ENCODE measurements around the gene PHKG1. TPM values are rescaled to one million over a fixed set of nuclear protein-coding genes. Genes with fewer than 3 reads are reported as not detected.

PHKG1 gene
- total and polyA plus RNA-seq, 11 donors = 2.4 to 150 (median 19.7) TPM

DNA sequence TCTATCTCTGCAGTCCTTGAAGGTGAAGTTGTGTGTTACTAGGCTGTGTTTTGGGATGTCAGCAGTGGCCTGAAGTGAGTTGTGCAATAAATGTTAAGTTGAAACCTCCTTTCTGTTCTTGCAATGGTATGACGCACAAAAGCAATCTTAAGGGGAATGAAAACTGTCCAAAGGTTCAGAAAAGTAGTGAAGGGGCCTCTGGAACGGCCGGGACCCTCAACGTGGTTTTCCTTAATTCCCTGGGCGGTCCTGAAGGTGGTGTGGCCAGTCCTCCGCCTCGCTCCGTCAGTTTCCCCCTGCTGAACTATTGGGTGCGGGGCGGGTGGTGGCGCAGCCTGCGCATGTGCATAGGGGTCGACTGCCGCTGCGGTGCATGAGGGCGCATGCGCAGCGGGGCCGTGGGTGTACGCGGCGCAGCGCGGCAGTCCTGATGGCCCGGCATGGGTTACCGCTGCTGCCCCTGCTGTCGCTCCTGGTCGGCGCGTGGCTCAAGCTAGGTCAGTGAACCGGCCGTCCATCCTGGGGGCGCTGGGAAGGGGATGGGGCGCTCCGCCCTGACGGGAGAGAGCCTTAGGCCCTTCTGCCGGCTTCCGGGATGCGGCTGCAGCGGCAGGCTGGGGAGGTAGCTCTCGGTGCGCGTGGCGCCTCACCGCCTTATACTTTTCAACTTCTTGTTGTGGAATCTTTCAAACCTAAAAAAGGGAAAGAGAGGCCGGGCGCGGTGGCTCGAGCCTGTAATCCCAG, 28.7 kb downstream of the PHKG1 start, which contains the start of gene SUMF2:
TSS of gene SUMF2 (plus strand) at position 405 of the 744 bp plus-strand sequence. CDS start at position 431, 26 bp downstream.
- peaks cover 0 to 60% (median 51%) of the 10 kb centered on the region in 9 donors for H3K36me3 ChIP-seq
- TF ChIP-seq POLR2A (IDR thresholded peaks at IDR 0.05) = peak in 1 of 2 donors; percentile 83
- TF ChIP-seq, protein P1, sequence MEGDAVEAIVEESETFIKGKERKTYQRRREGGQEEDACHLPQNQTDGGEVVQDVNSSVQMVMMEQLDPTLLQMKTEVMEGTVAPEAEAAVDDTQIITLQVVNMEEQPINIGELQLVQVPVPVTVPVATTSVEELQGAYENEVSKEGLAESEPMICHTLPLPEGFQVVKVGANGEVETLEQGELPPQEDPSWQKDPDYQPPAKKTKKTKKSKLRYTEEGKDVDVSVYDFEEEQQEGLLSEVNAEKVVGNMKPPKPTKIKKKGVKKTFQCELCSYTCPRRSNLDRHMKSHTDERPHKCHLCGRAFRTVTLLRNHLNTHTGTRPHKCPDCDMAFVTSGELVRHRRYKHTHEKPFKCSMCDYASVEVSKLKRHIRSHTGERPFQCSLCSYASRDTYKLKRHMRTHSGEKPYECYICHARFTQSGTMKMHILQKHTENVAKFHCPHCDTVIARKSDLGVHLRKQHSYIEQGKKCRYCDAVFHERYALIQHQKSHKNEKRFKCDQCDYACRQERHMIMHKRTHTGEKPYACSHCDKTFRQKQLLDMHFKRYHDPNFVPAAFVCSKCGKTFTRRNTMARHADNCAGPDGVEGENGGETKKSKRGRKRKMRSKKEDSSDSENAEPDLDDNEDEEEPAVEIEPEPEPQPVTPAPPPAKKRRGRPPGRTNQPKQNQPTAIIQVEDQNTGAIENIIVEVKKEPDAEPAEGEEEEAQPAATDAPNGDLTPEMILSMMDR (IDR thresholded peaks at IDR 0.05) = peak in 10 of 12 donors; percentile 5 to 50 (median 31)
- peak; percentile 93 to 97 (median 95) for DNase-seq
- peak; percentile 99 to 100 (median 100) for ATAC-seq
- WGBS, 4 donors = 0 to 1% (median 1%) methylated on average over 13 to 49 of the region's 49 CpGs
- H3K9me3 ChIP-seq = no peaks in the 10 kb centered on the region
- H3K27ac ChIP-seq = peak within 1 kb of the TSS; percentile 54 to 93 (median 90)
- intact Hi-C loops (cut with DNase I) = loop anchor here in 3 of 10 donors (1.0 to 10.0 kb wide), 4 partner anchors 13 to 169 kb away; partner anchors contain the start of genes CCT6A (in 1 of the 3), NIPSNAP2 (in 1 of the 3) and PSPH (in 1 of the 3)
- peaks cover 0 to 32% (median 11%) of the 10 kb centered on the region in 12 donors for H3K4me1 ChIP-seq
- H3K4me3 ChIP-seq = peak within 1 kb of the TSS; percentile 52 to 94 (median 76)
- no peaks in the 10 kb centered on the region for H3K27me3 ChIP-seq

DNA sequence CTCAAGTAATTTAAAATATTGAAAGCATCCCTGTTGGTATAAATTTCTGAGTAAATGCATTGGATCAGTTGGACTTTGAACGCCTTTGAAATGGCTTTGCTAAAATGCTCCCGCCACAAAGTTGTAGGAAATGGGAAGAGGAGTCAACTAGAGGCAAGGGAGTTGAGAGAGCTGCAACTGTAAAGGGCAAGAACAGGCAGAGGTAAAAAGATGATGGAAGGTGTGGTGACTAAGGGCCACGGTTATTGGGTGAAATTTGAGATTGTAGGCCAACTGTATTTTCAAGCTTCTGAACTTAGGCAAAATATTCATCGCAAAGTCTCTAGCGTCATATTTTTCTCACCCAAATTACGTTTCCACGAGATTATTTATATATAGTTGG, 29.3 kb downstream of the PHKG1 start:
- Histone ChIP-seq H3K4me3 (peak overlapping the region in 10 of 12 donors; percentile 55 to 94 (median 77)), H3K36me3 (peaks cover 0 to 60% (median 51%) of the 10 kb centered on the region in 9 donors), H3K27me3 (no peaks in the 10 kb centered on the region), H3K9me3 (no peaks in the 10 kb centered on the region), H3K4me1 (peaks cover 0 to 32% (median 11%) of the 10 kb centered on the region in 12 donors), H3K27ac (peak overlapping the region in 11 of 12 donors; percentile 86 to 93 (median 90))
- DNase-seq = no peak
- TF ChIP-seq, protein P1 (IDR thresholded peaks at IDR 0.05) = no peak
- no peak for TF ChIP-seq POLR2A (IDR thresholded peaks at IDR 0.05)
- intact Hi-C loops (cut with DNase I) = loop anchor here in 3 of 10 donors (5.0 to 10.0 kb wide), 3 partner anchors 61 to 169 kb away; partner anchors contain the start of gene NIPSNAP2 (in 1 of the 3)
- ATAC-seq = no peak
- WGBS, 4 donors = 72 to 76% (median 74%) methylated on average over 7 of the region's 7 CpGs

DNA sequence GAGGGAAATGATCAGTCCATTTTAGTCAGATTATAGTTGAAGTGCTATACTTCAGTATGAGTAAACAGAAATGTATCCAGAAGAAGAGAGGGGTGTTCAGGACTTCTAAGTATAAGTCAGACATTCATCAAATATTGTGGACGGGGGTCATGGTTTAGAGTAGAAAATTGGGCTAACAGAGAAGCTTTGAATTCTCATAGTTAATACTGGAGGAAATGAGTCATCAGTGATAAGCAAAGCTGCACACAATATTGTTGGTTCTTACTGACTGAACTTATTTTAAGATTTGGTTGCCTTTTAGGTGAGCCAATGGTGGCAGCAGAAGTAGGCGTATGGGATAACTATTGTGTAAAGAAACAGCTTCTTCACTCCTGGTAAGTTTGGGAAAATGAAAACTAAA, 30.4 kb downstream of the PHKG1 start:
- no peak for DNase-seq
- Histone ChIP-seq H3K9me3 (no peaks in the 10 kb centered on the region), H3K27me3 (no peaks in the 10 kb centered on the region), H3K36me3 (peaks cover 0 to 64% (median 60%) of the 10 kb centered on the region in 9 donors), H3K27ac (peak overlapping the region in 2 of 12 donors; percentile 15 to 29), H3K4me1 (peaks cover 0 to 32% (median 11%) of the 10 kb centered on the region in 12 donors), H3K4me3 (no peak overlapping the region)
- 76 to 82% (median 79%) methylated on average over 2 of the region's 2 CpGs for WGBS, 4 donors
- no peak for ATAC-seq
- no peak for TF ChIP-seq POLR2A (IDR thresholded peaks at IDR 0.05)
- TF ChIP-seq, protein P1 (IDR thresholded peaks at IDR 0.05) = no peak
- intact Hi-C loops (cut with DNase I) = loop anchor here in 3 of 10 donors (5.0 to 10.0 kb wide), 3 partner anchors 60 to 168 kb away; partner anchors contain the start of gene NIPSNAP2 (in 1 of the 3)

DNA sequence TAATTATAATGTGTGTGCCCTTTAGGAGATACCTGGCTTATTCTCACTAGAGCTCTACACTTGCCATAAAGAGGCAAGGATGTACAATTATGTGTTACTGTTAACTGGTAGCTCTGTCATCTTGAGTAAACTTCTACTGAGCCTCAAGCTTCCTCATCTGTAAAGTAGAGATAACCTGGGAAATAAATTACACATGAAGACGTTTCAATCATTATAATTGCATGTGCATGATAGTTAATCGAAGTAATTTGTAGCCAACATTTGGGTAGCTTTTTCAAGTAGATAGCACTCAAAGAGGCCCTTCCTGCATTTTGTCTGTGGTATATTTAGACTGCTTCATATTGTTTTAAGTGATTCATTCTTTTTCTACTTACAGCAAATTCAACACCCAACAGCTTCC, 38.8 kb downstream of the PHKG1 start:
- no peak for ATAC-seq
- no peak for DNase-seq
- H3K4me3 ChIP-seq = no peak overlapping the region
- no peaks in the 10 kb centered on the region for H3K9me3 ChIP-seq
- intact Hi-C loops (cut with DNase I) = loop anchor here in 3 of 10 donors (5.0 kb wide), 3 partner anchors 52 to 77 kb away; partner anchors contain the start of gene CHCHD2 (in 1 of the 3)
- no peak overlapping the region for H3K27ac ChIP-seq
- peaks cover 0 to 63% (median 63%) of the 10 kb centered on the region in 9 donors for H3K36me3 ChIP-seq
- peaks cover 7 to 39% (median 24%) of the 10 kb centered on the region in 12 donors for H3K4me1 ChIP-seq
- no peaks in the 10 kb centered on the region for H3K27me3 ChIP-seq
- 80 to 86% (median 83%) methylated on average over 2 of the region's 2 CpGs for WGBS, 4 donors
- TF ChIP-seq POLR2A (IDR thresholded peaks at IDR 0.05) = no peak
- TF ChIP-seq, protein P1 (IDR thresholded peaks at IDR 0.05) = no peak
